HG03442 (cell line): ENCODE data around the gene SPIRE1.
"Not testable (repeated sequence)": the region's sequence is repeated elsewhere in the genome, so short reads cannot be mapped to it uniquely, and the experiment has no call there.

ENCODE experiments used
- ATAC-seq: cut with Tn5 transposase; IDR thresholded peaks from one replicate; pipeline ENCODE4 v1.9.1; 2021; ENCODE audit warnings: mild to moderate bottlenecking, moderate library complexity; ENCODE audit not compliant: unreplicated experiment

The SPIRE1 gene

GRCh38 chr18:12556946-12557806 lies 100.7 kb downstream of the SPIRE1 start:
- ATAC-seq, result no peak

- ATAC-seq, result no peak
Measured at GRCh38 chr18:12554796-12555388, 103.0 kb downstream of the SPIRE1 start.

- ATAC-seq, result no peak
Measured at GRCh38 chr18:12552879-12553242, 105.0 kb downstream of the SPIRE1 start.

GRCh38 chr18:12551943-12552878 lies 105.7 kb downstream of the SPIRE1 start:
- not testable (repeated sequence) for ATAC-seq

GRCh38 chr18:12551466-12551865 lies 106.4 kb downstream of the SPIRE1 start:
- not testable (repeated sequence) for ATAC-seq

GRCh38 chr18:12543697-12544096 lies 114.2 kb downstream of the SPIRE1 start:
- ATAC-seq, result no peak

- ATAC-seq, result no peak
Measured at GRCh38 chr18:12540751-12541150, 117.2 kb downstream of the SPIRE1 start.

- not testable (repeated sequence) for ATAC-seq
Measured at GRCh38 chr18:12539158-12539557, 118.7 kb downstream of the SPIRE1 start.

- ATAC-seq, result no peak
Measured at GRCh38 chr18:12534820-12535219, 123.1 kb downstream of the SPIRE1 start.

- no peak for ATAC-seq
Measured at GRCh38 chr18:12532661-12533060, 125.2 kb downstream of the SPIRE1 start.

GRCh38 chr18:12531749-12532148 lies 126.2 kb downstream of the SPIRE1 start:
- ATAC-seq, result no peak

- ATAC-seq, result no peak
Measured at GRCh38 chr18:12520442-12520992, 137.4 kb downstream of the SPIRE1 start.

GRCh38 chr18:12518832-12519531 lies 138.9 kb downstream of the SPIRE1 start:
- no peak for ATAC-seq

- ATAC-seq, result no peak
Measured at GRCh38 chr18:12518326-12518725, 139.6 kb downstream of the SPIRE1 start.

- no peak for ATAC-seq
Measured at GRCh38 chr18:12517142-12517825, 140.6 kb downstream of the SPIRE1 start.

- ATAC-seq, result no peak
Measured at GRCh38 chr18:12516049-12516630, 141.8 kb downstream of the SPIRE1 start.

- ATAC-seq, result no peak
Measured at GRCh38 chr18:12515550-12515949, 142.4 kb downstream of the SPIRE1 start.

- no peak for ATAC-seq
Measured at GRCh38 chr18:12507007-12507406, 150.9 kb downstream of the SPIRE1 start.

GRCh38 chr18:12500986-12501385 lies 156.9 kb downstream of the SPIRE1 start:
- ATAC-seq, result no peak
